Measurements from ENCODE around the gene PAPLN.

PAPLN gene

DNA sequence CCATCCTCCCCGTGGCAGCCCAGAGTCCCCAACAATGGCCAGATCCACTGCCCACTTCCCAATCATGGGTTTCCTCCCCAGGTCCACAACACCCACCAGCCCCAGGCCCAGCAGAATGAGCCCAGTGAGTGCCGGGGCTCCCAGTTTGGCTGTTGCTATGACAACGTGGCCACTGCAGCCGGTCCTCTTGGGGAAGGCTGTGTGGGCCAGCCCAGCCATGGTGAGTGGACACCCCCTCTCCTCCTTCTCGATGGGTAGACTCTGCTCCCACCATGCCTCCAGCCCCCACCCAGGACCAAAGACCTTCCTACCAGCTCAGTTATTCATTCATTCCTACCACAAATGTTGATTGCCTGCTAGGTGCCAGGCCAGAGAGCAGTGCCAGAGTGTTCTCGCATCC lies 23.8 kb downstream of the PAPLN start:
- DNase-seq (ENCODE audit: low read depth in 2 of 2, low spot score in 1 of 2): no peak

- DNase-seq (ENCODE audit: low read depth in 2 of 2, low spot score in 1 of 2): no peak
These were observed 24.5 kb downstream of the PAPLN start for GRCh38 chr14:73261520-73262426.

- DNase-seq (ENCODE audit: low read depth in 2 of 2, low spot score in 1 of 2): no peak
These were observed 25.3 kb downstream of the PAPLN start for GRCh38 chr14:73262427-73263183.

- DNase-seq (ENCODE audit: low read depth in 2 of 2, low spot score in 1 of 2): no peak
These were observed 26.3 kb downstream of the PAPLN start for GRCh38 chr14:73263606-73264005.

DNA sequence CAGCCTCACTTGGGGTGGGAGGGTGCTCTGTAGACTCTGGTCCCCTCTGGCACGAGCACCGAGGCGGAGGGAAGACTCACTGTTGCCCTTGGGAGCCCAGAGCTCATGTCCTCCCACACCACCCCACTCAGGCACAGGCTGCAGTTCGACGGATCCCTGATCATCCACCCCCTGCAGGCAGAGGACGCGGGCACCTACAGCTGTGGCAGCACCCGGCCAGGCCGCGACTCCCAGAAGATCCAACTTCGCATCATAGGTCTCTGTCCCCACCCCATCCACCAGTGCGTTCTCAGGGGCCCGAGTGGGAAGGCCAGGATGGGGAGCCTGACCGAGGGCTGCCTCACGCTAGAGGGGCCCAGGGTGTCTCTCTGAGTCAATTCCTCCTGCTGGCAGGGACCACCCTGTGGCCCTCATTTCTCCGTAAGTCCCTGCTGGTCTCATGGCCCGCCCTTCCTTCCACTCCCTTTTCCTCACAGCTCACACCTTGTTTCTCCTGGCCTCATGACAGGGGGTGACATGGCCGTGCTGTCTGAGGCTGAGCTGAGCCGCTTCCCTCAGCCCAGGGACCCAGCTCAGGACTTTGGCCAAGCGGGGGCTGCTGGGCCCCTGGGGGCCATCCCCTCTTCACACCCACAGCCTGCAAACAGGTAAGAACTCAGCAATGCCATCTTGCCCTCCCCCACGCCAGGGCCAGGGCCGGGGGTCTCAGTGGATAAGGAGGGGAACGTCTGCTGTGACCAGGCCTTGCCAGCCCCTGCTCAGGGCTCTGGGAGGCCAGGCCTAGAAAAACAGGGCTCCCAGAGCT lies 27.0 kb downstream of the PAPLN start:
- DNase-seq (ENCODE audit: low read depth in 2 of 2, low spot score in 1 of 2): no peak

GRCh38 chr14:73264885-73265720 lies 27.8 kb downstream of the PAPLN start:
- DNase-seq (ENCODE audit: low read depth in 2 of 2, low spot score in 1 of 2): no peak

GRCh38 chr14:73265721-73266046 lies 28.4 kb downstream of the PAPLN start:
- DNase-seq (ENCODE audit: low read depth in 2 of 2, low spot score in 1 of 2): no peak

GRCh38 chr14:73266317-73266716 lies 29.0 kb downstream of the PAPLN start:
- DNase-seq (ENCODE audit: low read depth in 2 of 2, low spot score in 1 of 2): no peak

- no peak for DNase-seq (ENCODE audit: low read depth in 2 of 2, low spot score in 1 of 2)
These were observed 30.2 kb downstream of the PAPLN start for GRCh38 chr14:73267474-73267873.

DNA sequence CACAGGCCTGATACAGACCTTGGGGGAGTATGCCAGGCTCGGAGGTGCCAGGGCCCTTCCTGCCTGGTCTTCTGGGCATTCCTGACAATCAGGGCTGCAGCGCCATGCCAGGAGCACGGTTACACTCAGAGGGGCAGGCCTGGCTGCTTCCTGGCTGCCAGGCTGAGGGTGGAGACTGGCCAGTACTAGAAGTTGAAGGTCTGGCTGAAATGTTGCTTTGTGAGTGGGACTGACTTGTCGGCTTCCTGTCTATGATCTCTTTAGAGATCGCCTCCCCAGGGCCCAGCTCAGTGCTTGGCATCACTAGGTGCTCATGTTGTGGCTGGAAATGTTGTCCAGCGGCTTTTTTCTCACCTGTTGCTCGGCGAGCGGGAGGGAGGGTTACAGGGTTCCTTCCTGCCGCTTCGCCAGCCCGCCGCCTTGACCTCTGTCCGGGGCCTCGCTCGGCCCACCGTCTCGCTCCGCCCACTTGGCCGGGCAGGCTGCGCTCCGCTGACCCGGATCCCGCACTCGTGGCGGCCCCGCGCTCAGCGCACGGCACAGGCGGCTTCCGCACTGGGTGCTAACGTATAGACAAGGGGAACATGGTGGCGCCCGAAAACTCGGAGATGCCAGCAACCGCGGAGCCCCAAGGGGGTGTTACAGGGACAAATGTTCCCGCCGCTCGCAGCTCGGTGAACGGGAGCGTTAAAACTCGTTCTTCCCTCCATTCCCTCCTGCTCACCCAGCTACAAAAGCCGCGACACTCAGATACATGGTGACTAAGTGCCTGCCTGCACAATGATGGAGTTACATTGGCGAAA lies 32.6 kb downstream of the PAPLN start:
- DNase-seq (ENCODE audit: low read depth in 2 of 2, low spot score in 1 of 2): no peak

DNA sequence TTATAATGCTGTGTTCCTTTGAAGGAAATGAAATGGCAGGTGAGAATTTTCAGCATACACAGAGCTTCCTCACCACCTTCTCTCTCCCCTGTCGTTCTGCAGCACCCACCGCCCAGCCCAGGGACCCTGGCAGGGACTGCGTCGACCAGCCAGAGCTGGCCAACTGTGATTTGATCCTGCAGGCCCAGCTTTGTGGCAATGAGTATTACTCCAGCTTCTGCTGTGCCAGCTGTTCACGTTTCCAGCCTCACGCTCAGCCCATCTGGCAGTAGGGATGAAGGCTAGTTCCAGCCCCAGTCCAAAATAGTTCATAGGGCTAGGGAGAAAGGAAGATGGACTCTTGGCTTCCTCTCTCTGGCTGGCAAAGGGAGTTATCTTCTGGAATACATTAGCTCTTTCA lies 35.1 kb downstream of the PAPLN start:
- no peak for DNase-seq (ENCODE audit: low read depth in 2 of 2, low spot score in 1 of 2)

GRCh38 chr14:73273799-73274198 lies 36.5 kb downstream of the PAPLN start:
- DNase-seq (ENCODE audit: low read depth in 2 of 2, low spot score in 1 of 2): no peak

DNA sequence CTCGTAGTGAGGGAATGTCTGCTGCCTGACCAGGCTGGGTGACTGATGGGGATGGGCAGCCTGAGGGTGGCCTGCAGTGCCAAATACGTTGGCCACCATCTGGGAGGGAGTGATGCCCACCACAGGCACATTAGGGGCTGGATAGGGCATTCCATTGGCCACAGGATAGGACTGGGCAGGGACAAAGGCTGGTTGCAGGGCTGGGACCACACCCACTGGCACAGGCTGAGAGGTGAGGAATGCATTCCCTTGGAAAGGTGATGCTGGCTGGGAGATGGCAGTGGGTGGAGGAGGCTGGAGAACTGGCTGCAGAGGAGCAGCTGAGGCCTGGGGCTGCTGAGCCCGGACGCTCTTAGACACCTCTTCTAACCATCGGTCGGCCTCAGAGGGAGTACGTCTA lies 39.5 kb downstream of the PAPLN start:
- no peak for DNase-seq (ENCODE audit: low read depth in 2 of 2, low spot score in 1 of 2)

DNA sequence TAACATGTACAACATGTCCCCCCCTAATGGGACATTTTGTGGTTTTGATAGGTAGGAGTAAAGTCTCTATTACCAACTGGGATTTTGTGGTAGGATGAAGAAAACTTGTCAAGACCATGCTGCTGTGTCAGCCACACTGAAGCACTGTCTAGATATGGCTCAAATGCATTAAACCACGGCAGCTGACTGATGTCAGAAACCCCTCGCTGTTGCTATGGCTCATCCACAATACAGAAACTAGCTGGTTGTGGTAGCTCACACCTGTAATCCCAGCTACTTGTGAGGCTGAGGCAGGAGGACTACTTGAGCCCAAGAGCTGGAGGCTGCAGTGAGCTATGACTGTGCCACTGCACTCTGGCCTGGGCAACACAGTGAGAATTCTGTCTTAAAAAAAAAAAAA lies 40.1 kb downstream of the PAPLN start:
- DNase-seq (ENCODE audit: low read depth in 2 of 2, low spot score in 1 of 2): no peak

DNA sequence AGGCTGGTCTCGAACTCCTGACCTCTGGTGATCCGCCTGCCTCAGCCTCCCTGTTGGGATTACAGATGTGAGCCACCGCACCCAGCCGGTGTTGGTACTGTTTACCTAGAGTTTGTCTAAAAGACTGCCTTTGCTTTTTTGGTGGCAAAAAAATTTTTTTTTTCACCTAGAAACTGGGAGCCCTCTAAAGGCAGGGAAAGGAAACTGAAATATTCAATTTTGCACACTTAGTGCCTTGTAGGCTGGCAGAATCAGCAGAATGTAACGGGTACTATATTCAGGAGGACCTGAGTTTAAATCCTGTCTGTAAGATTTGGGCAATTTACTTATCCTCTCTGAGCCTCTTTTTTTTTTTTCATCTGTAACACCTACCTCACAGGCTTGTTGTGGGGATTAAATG lies 43.6 kb downstream of the PAPLN start:
- DNase-seq (ENCODE audit: low read depth in 2 of 2, low spot score in 1 of 2): no peak

- no peak for DNase-seq (ENCODE audit: low read depth in 2 of 2, low spot score in 1 of 2)
These were observed 46.5 kb downstream of the PAPLN start for GRCh38 chr14:73283608-73284379.

DNA sequence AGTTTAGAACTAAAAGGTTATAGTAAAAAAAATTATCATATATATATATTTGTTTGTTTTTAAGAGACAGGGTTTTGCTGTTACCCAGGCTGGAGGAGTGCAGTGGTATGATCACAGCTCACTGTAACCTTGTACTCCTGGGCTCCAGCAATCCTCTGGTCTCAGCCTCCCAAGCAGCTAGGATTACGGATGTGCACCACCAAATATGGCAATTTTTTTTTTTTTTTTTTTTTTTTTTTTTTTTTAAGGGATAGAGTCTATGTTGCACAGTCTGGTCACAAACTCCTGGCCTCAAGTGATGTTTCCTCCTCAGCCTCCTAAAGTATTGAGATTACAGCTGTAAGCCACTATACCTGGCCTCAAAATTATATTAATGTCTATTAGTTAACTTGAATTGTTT lies 48.7 kb downstream of the PAPLN start:
- DNase-seq (ENCODE audit: low read depth in 2 of 2, low spot score in 1 of 2): no peak

- no peak for DNase-seq (ENCODE audit: low read depth in 2 of 2, low spot score in 1 of 2)
These were observed 49.3 kb downstream of the PAPLN start for GRCh38 chr14:73286598-73286997.

DNA sequence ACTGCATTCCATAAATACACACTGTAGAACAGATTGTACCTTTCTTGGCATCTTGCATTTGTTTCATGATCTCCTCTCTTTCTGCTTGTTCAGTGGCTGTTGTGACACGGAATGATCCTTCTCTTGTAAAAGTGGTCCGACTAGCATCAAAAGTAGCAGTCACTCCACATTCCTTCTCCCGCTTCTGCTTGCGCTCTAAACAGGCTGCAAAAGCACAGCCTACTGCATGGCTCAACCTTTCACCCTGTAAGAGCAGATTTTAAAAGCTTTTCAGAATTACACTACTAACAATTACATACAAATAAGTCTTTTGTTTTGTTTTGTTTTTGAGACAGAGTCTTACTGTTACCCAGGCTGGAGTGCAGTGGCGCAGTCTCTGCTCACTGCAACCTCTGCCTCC lies 49.8 kb downstream of the PAPLN start:
- no peak for DNase-seq (ENCODE audit: low read depth in 2 of 2, low spot score in 1 of 2)
